Right lobe of liver (tissue), 6 donors: ENCODE results near the gene HMGCS1. TPM values are rescaled to one million over a fixed set of nuclear protein-coding genes. Genes with fewer than 3 reads are reported as not detected.
A peak's percentile ranks its signal among the peaks of the same experiment; 100 is the strongest.

Experiments used
- ATAC-seq, 4 donors: fragments of 200-7000 bp; cut with Tn5 transposase; one replicate each; pipeline ENCODE4 v1.9.1; 2020; ENCODE audit warnings: mild to moderate bottlenecking in 4 of 4, moderate library complexity in 4 of 4
- DNase-seq, 3 donors: peaks; one replicate each; pipeline ENCODE4 v3.0.0-alpha.2; 2020
- H3K27ac ChIP-seq, 3 donors: fragments of 200-600 bp; one replicate each; pipeline ENCODE4 v1.8.0; 2022
- H3K27me3 ChIP-seq, 2 donors: fragments of 200-600 bp; one replicate each; pipeline ENCODE4 v1.8.0; 2022
- H3K36me3 ChIP-seq, 4 donors: fragments of 200-600 bp; sonication (generic) in 1 of 4; one replicate each; pipeline versions ENCODE4 v1.5.1 to v1.8.0; 2017 to 2022; ENCODE audit warnings: control low read depth in 1 of 4
- H3K4me1 ChIP-seq, 4 donors: fragments of 200-600 bp; sonication (generic) in 1 of 4; one replicate each; pipeline versions ENCODE4 v1.5.1 to v1.8.0; 2017 to 2022; ENCODE audit warnings: control low read depth in 1 of 4
- H3K4me3 ChIP-seq, 3 donors: fragments of 200-600 bp; one replicate each; pipeline ENCODE4 v1.8.0; 2022
- H3K9me3 ChIP-seq, 4 donors: fragments of 200-600 bp; sonication (generic) in 1 of 4; one replicate each; pipeline versions ENCODE4 v1.5.1 to v1.8.0; 2017 to 2022; ENCODE audit warnings: control low read depth in 1 of 4
- POLR2A ChIP-seq: fragments of 450-650 bp; IDR thresholded peaks from one replicate; pipeline ENCODE4 v1.6.1; 2017; ENCODE audit warnings: antibody characterized with exemption, mild to moderate bottlenecking
- WGBS: methylation state at CpG from one replicate; pipeline ENCODE4 v1.1.6; 2018; ENCODE audit warnings: low coverage, low lambda C conversion rate; ENCODE audit not compliant: insufficient coverage; ENCODE audit errors: missing lambda C conversion rate; 5-methylcytosine and 5-hydroxymethylcytosine counted together
- intact Hi-C, 2 donors: fragments of 100-400 bp; cut with DNase I; formaldehyde crosslinking; loops; one replicate each; pipeline versions ENCODE4 v1.11.2 to v1.14.1; 2022
- total RNA-seq, 6 experiments: library from RNA; depleted of rRNA in 2 of 6; stranded (reverse); fragments of >200 nt in 2 of 6; fragmentation: NEBNext Ultra II Directional in 3 of 6; extraction: Animal tissue kit (Norgen Biotek cat#: 25700) in 3 of 6; gene quantifications; one replicate each; pipeline versions ENCODE4 v1.1.0 to v1.2.4, GENCODE V29; 2016 to 2023
- TF ChIP-seq, protein P1 (sequence below), 4 donors: fragments of 200-600 bp in 3 of 4; fragments of 450-650 bp in 1 of 4; IDR thresholded peaks; one replicate each; pipeline versions ENCODE4 v1.5.1 to v1.8.0; 2016 to 2022; ENCODE audit warnings: antibody characterized with exemption in 4 of 4, mild to moderate bottlenecking in 2 of 4
- donor health status: DM: no; HTN: yes; CAD: no.
- donor health status: DM: no; HTN: no; CAD: no.
- donor health status: DM: no; HTN: no; CAD: no.
- donor health status: DM: no; HTN: yes; CAD: no.
- donor health status: DM: no; HTN: yes; CAD: no.

Gene HMGCS1
- total RNA-seq, 6 experiments from 2014 or later = 27.9 to 341 (median 62.0) TPM

- Histone ChIP-seq H3K4me1 (no peaks in the 10 kb centered on the region), H3K4me3 (no peak overlapping the region), H3K27me3 (no peaks in the 10 kb centered on the region), H3K36me3 (peaks cover 0 to 5% (median 2%) of the 10 kb centered on the region in 4 donors), H3K27ac (no peak overlapping the region), H3K9me3 (no peaks in the 10 kb centered on the region)
- 70% methylated on average over 3 of the region's 7 CpGs for WGBS
- intact Hi-C loops = no loop called here
- DNase-seq = no peak
- TF ChIP-seq, protein P1, sequence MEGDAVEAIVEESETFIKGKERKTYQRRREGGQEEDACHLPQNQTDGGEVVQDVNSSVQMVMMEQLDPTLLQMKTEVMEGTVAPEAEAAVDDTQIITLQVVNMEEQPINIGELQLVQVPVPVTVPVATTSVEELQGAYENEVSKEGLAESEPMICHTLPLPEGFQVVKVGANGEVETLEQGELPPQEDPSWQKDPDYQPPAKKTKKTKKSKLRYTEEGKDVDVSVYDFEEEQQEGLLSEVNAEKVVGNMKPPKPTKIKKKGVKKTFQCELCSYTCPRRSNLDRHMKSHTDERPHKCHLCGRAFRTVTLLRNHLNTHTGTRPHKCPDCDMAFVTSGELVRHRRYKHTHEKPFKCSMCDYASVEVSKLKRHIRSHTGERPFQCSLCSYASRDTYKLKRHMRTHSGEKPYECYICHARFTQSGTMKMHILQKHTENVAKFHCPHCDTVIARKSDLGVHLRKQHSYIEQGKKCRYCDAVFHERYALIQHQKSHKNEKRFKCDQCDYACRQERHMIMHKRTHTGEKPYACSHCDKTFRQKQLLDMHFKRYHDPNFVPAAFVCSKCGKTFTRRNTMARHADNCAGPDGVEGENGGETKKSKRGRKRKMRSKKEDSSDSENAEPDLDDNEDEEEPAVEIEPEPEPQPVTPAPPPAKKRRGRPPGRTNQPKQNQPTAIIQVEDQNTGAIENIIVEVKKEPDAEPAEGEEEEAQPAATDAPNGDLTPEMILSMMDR (IDR thresholded peaks at IDR 0.05) = no peak
- no peak for TF ChIP-seq POLR2A
- no peak for ATAC-seq
Observed at GRCh38 chr5:43281840-43282658, 31.2 kb downstream of the HMGCS1 start.

- WGBS = 89% methylated on average over 9 of the region's 12 CpGs
- H3K4me3 ChIP-seq = no peak overlapping the region
- H3K36me3 ChIP-seq = no peaks in the 10 kb centered on the region
- intact Hi-C loops = no loop called here
- ATAC-seq (peak in 3 of 4 donors; percentile 22 to 60 (median 43)), DNase-seq (no peak)
- peaks cover 0 to 9% (median 3%) of the 10 kb centered on the region in 4 donors for H3K4me1 ChIP-seq
- TF ChIP-seq POLR2A = no peak
- TF ChIP-seq, protein P1 (IDR thresholded peaks at IDR 0.05) = no peak
- H3K9me3 ChIP-seq = no peaks in the 10 kb centered on the region
- no peaks in the 10 kb centered on the region for H3K27me3 ChIP-seq
- H3K27ac ChIP-seq = no peak overlapping the region
Observed at GRCh38 chr5:43279548-43280274, 33.5 kb downstream of the HMGCS1 start.

- H3K27ac ChIP-seq = peak overlapping the region in 1 of 3 donors; percentile 63
- no peaks in the 10 kb centered on the region for H3K36me3 ChIP-seq
- DNase-seq (no peak), ATAC-seq (peak in 3 of 4 donors; percentile 22 to 46 (median 23))
- H3K4me3 ChIP-seq = no peak overlapping the region
- H3K27me3 ChIP-seq = no peaks in the 10 kb centered on the region
- H3K9me3 ChIP-seq = no peaks in the 10 kb centered on the region
- peaks cover 0 to 14% (median 6%) of the 10 kb centered on the region in 4 donors for H3K4me1 ChIP-seq
- 31% methylated on average over 4 of the region's 4 CpGs for WGBS
- intact Hi-C loops = no loop called here
- TF ChIP-seq POLR2A = no peak
- TF ChIP-seq, protein P1 (IDR thresholded peaks at IDR 0.05) = no peak
Observed at GRCh38 chr5:43275391-43275790, 37.8 kb downstream of the HMGCS1 start.

- TF ChIP-seq, protein P1 (IDR thresholded peaks at IDR 0.05) = no peak
- TF ChIP-seq POLR2A = no peak
- H3K27me3 ChIP-seq = no peaks in the 10 kb centered on the region
- peak overlapping the region in 2 of 3 donors; percentile 4 to 17 for H3K4me3 ChIP-seq
- intact Hi-C loops = no loop called here
- peak; percentile 70 to 80 (median 80) for ATAC-seq
- peak overlapping the region in 2 of 3 donors; percentile 46 to 63 for H3K27ac ChIP-seq
- H3K4me1 ChIP-seq = peaks cover 0 to 14% (median 6%) of the 10 kb centered on the region in 4 donors
- peak in 2 of 3 donors; percentile 61 to 66 for DNase-seq
- 24% methylated on average over 6 of the region's 7 CpGs for WGBS
- no peaks in the 10 kb centered on the region for H3K9me3 ChIP-seq
- no peaks in the 10 kb centered on the region for H3K36me3 ChIP-seq
Observed at GRCh38 chr5:43274435-43275114, 38.6 kb downstream of the HMGCS1 start.
